Adrenal gland (tissue), 12 donors: Measurements from ENCODE around the gene BCL2. TPM values are rescaled to one million over a fixed set of nuclear protein-coding genes. Genes with fewer than 3 reads are reported as not detected.

Source experiments
- DNase-seq, 7 donors: peaks; one replicate each; pipeline ENCODE4 v3.0.0-alpha.2; 2019 to 2020
- H3K27ac ChIP-seq, 5 donors: fragments of 200-600 bp; sonication (generic) in 4 of 5; 1 replicate in 3 of 5; 2 replicates in 2 of 5; pipeline versions ENCODE4 v1.5.1 to v1.8.0; 2016 to 2020; ENCODE audit warnings: mild to moderate bottlenecking in 1 of 5
- H3K27me3 ChIP-seq: fragments of 200-600 bp; 2 replicates; pipeline ENCODE4 v1.8.0; 2021
- H3K36me3 ChIP-seq, 2 donors: fragments of 200-600 bp; replicated peaks in 1 of 2; 1 replicate in 1 of 2; 2 replicates in 1 of 2; pipeline versions ENCODE4 v1.5.1 to v1.8.0; 2018 to 2022
- H3K4me1 ChIP-seq, 2 donors: fragments of 200-600 bp; replicated peaks in 1 of 2; 1 replicate in 1 of 2; 2 replicates in 1 of 2; pipeline versions ENCODE4 v1.5.1 to v1.8.0; 2018 to 2021
- H3K4me3 ChIP-seq, 4 donors: fragments of 200-600 bp; sonication (generic) in 3 of 4; one replicate each; pipeline ENCODE4 v1.5.1; 2016 to 2018
- H3K9me3 ChIP-seq, 3 donors: fragments of 200-600 bp; sonication (generic) in 1 of 3; replicated peaks in 1 of 3; 1 replicate in 2 of 3; 2 replicates in 1 of 3; pipeline versions ENCODE4 v1.5.1 to v1.8.0; 2016 to 2021
- CTCF ChIP-seq, 6 experiments: fragments of 450-650 bp in 4 of 6; fragments of 200-600 bp in 2 of 6; sonication (generic) in 1 of 6; IDR thresholded peaks; 1 replicate in 5 of 6; 2 replicates in 1 of 6; pipeline versions ENCODE4 v1.5.1 to v1.8.0; 2016 to 2021; ENCODE audit warnings: antibody characterized with exemption in 6 of 6, mild to moderate bottlenecking in 2 of 6, moderate library complexity in 1 of 6
- POLR2A ChIP-seq, 2 donors: fragments of 450-650 bp; IDR thresholded peaks; one replicate each; pipeline ENCODE4 v1.6.1; 2017; ENCODE audit warnings: antibody characterized with exemption in 2 of 2, mild to moderate bottlenecking in 2 of 2, moderate library complexity in 1 of 2
- WGBS, 4 donors: extraction: QIAGEN DNeasy Blood & Tissue Kit in 2 of 4; methylation state at CpG; one replicate each; pipeline versions ENCODE4 v1.1.5 to v1.1.7; 2013 to 2017; 5-methylcytosine and 5-hydroxymethylcytosine counted together
- intact Hi-C, 2 donors: fragments of 100-400 bp; cut with DNase I; formaldehyde crosslinking; loops; one replicate each; pipeline versions ENCODE4 v1.14.1 to v1.15.0; 2022 to 2023
- polyA plus RNA-seq, 3 donors: library from polyadenylated mRNA; stranded (reverse); fragments of 200-250 nt in 2 of 3; fragments of 350-450 nt in 1 of 3; fragmentation: Illumina TruSeq in 1 of 3; extraction: RNeasy Lipid Tissue Mini Kit (QIAGEN cat#74804) in 1 of 3; gene quantifications; one replicate each; pipeline ENCODE4 v1.2.3, GENCODE V29; 2013 to 2014
- small RNA-seq, 2 donors: library from RNA; depleted of rRNA; stranded (forward); fragments of <200 nt; gene quantifications; one replicate each; pipeline ENCODE3, GENCODE V24; 2016
- total RNA-seq, 9 donors: library from RNA; depleted of rRNA in 4 of 9; stranded (reverse); fragments of >200 nt in 4 of 9; fragments of 120-200 nt in 1 of 9; fragmentation: NEBNext Ultra II Directional in 1 of 9; extraction: Animal tissue kit (Norgen Biotek cat#: 25700) in 1 of 9; gene quantifications; one replicate each; pipeline versions ENCODE4 v1.1.0 to v1.2.4, GENCODE V29; 2013 to 2023
- donor health status: healthy with polysubstance abuse.
- donor health status: Bipolar disorder and iron deficiency.
- donor health status: DM: yes; HTN: yes; CAD: no.
- donor health status: DM: no; HTN: no; CAD: no.
- donor health status: DM: no; HTN: no; CAD: no.
- donor health status: DM: yes; HTN: yes; CAD: no.

BCL2 gene
- total and polyA plus RNA-seq, 12 donors = 0.85 to 7.7 (median 3.4) TPM

- TF ChIP-seq CTCF (IDR thresholded peaks at IDR 0.05) = no peak
- TF ChIP-seq POLR2A (IDR thresholded peaks at IDR 0.05) = no peak
- H3K27me3 ChIP-seq = no peaks in the 10 kb centered on the region
- DNase-seq = no peak
- no peak overlapping the region for H3K4me3 ChIP-seq
- H3K27ac ChIP-seq = no peak overlapping the region
- 48 to 92% (median 66%) methylated on average over 1 of the region's 1 CpG for WGBS, 4 donors
- intact Hi-C loops = no loop called here
- no peaks in the 10 kb centered on the region for H3K4me1 ChIP-seq
- H3K36me3 ChIP-seq = no peaks in the 10 kb centered on the region
- no peaks in the 10 kb centered on the region for H3K9me3 ChIP-seq
Observed at GRCh38 chr18:63079114-63079513, 240.5 kb downstream of the BCL2 start.

- no peak overlapping the region for H3K4me3 ChIP-seq
- 67 to 85% (median 75%) methylated on average over 4 of the region's 4 CpGs for WGBS, 4 donors
- H3K27me3 ChIP-seq = no peaks in the 10 kb centered on the region
- no peaks in the 10 kb centered on the region for H3K36me3 ChIP-seq
- no peaks in the 10 kb centered on the region for H3K4me1 ChIP-seq
- intact Hi-C loops = no loop called here
- TF ChIP-seq POLR2A (IDR thresholded peaks at IDR 0.05) (no peak), CTCF (IDR thresholded peaks at IDR 0.05) (no peak)
- H3K9me3 ChIP-seq = no peaks in the 10 kb centered on the region
- DNase-seq = no peak
- no peak overlapping the region for H3K27ac ChIP-seq
Observed at GRCh38 chr18:63078471-63078870, 241.1 kb downstream of the BCL2 start.

GRCh38 chr18:63074981-63075404 is 244.6 kb downstream of the BCL2 start:
- no peaks in the 10 kb centered on the region for H3K36me3 ChIP-seq
- no peak overlapping the region for H3K27ac ChIP-seq
- peak overlapping the region in 1 of 4 donors; percentile 33 for H3K4me3 ChIP-seq
- intact Hi-C loops = no loop called here
- no peak for TF ChIP-seq CTCF (IDR thresholded peaks at IDR 0.05)
- no peak for TF ChIP-seq POLR2A (IDR thresholded peaks at IDR 0.05)
- DNase-seq = peak; percentile 47 to 84 (median 62)
- 4 to 14% (median 8%) methylated on average over 12 to 19 of the region's 19 CpGs for WGBS, 4 donors
- H3K9me3 ChIP-seq = no peaks in the 10 kb centered on the region
- no peaks in the 10 kb centered on the region for H3K4me1 ChIP-seq
- no peaks in the 10 kb centered on the region for H3K27me3 ChIP-seq

GRCh38 chr18:63073481-63073880 is 246.1 kb downstream of the BCL2 start:
- Histone ChIP-seq H3K9me3 (no peaks in the 10 kb centered on the region), H3K27ac (no peak overlapping the region), H3K4me3 (no peak overlapping the region), H3K36me3 (no peaks in the 10 kb centered on the region), H3K4me1 (no peaks in the 10 kb centered on the region), H3K27me3 (no peaks in the 10 kb centered on the region)
- no peak for DNase-seq
- no peak for TF ChIP-seq CTCF (IDR thresholded peaks at IDR 0.05)
- TF ChIP-seq POLR2A (IDR thresholded peaks at IDR 0.05) = no peak
- intact Hi-C loops = no loop called here
- 74 to 83% (median 75%) methylated on average over 2 of the region's 2 CpGs for WGBS, 4 donors

Small RNA genes lying within 50 kb of the gene (small RNA-seq; reads per million reads assigned to genes)
- gene AC022726.1 = 0 reads per million in 2 donors

Other genes with a start within 250 kb of the BCL2 start
- gene KDSR, start 47.4 kb upstream of the BCL2 start, total RNA-seq = 100 to 1,000 TPM in 1 of 9 donors, 10 to 100 TPM in 8; 25.6 to 102 (median 51.6) TPM
- gene KDSR, start 47.4 kb upstream of the BCL2 start, polyA plus RNA-seq = 10 to 100 TPM in 2 of 3 donors, 1 to 10 TPM in 1; 8.2 to 36.7 (median 15.1) TPM
- gene VPS4B, start 102.7 kb upstream of the BCL2 start, total RNA-seq = 10 to 100 TPM; 15.0 to 58.5 (median 41.2) TPM
- 10 to 100 TPM in 1 of 3 donors, 1 to 10 TPM in 2; 6.6 to 44.4 (median 9.4) TPM for gene VPS4B, start 102.7 kb upstream of the BCL2 start, polyA plus RNA-seq
- under 1 TPM in 2 of 9 donors, not detected in 7; 0.06 to 0.29 TPM for gene SERPINB5, start 157.2 kb upstream of the BCL2 start, total RNA-seq
- gene SERPINB5, start 157.2 kb upstream of the BCL2 start, polyA plus RNA-seq = under 1 TPM in 1 of 3 donors, not detected in 2; 0.07 TPM
- gene SERPINB12, start 222.6 kb upstream of the BCL2 start, total RNA-seq = under 1 TPM in 1 of 9 donors, not detected in 8; 0.17 TPM
- gene SERPINB12, start 222.6 kb upstream of the BCL2 start, polyA plus RNA-seq = not detected